DMS 273 (cell line): ENCODE results near the gene DDIT3.
"Not testable (repeated sequence)": the region's sequence is repeated elsewhere in the genome, so short reads cannot be mapped to it uniquely, and the experiment has no call there.

Experiments used
- DNase-seq: peaks from one replicate; lab custom pipeline; 2025; ENCODE audit not compliant: unreplicated experiment; lab: John Stamatoyannopoulos, UW

Gene DDIT3, protein sequence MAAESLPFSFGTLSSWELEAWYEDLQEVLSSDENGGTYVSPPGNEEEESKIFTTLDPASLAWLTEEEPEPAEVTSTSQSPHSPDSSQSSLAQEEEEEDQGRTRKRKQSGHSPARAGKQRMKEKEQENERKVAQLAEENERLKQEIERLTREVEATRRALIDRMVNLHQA

GRCh38 chr12:57520053-57520818 lies at the start of gene DDIT3:
Gene DDIT3, minus strand, starts transcription at chr12:57520514. Its CDS starts 3,108 bp downstream, at chr12:57517406.
- peak; percentile 99 for DNase-seq

DNA sequence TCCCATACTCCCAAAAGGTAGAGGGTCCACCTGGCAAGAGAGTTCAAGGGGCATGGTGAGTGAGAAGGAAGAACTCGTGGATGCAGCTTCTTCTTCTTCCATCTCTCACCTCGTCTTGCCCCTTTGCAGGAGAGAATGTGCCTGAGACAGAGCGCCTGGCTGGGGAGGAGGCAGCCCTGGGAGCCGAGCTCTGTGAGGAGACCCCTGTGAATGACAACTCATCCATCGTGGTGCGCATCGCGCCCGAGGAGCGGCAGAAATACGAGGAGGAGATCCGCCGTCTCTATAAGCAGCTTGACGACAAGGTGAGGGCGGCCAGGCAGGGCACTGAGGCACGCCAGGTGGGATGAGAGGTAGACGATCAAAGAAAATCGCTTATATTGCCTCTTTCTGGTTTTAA lies 49.5 kb upstream of the DDIT3 start:
- DNase-seq = no peak

- no peak for DNase-seq
These were observed 48.5 kb upstream of the DDIT3 start for GRCh38 chr12:57568838-57569237.

- DNase-seq = no peak
These were observed 43.9 kb upstream of the DDIT3 start for GRCh38 chr12:57564178-57564740.

DNA sequence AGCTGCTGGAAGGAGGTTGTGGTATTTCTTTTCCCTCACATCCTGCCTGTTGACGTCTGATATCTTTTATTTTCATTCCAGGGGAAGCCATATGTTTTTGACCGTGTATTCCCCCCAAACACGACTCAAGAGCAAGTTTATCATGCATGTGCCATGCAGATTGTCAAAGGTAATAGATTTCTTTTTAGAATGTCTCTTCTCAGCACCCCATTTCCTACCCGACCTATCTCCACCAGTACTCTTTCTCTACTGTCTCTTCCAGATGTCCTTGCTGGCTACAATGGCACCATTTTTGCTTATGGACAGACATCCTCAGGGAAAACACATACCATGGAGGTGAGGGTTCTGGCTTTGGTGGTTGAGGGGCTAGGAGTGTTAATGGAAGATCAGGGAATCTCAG lies 43.0 kb upstream of the DDIT3 start:
- no peak for DNase-seq

DNA sequence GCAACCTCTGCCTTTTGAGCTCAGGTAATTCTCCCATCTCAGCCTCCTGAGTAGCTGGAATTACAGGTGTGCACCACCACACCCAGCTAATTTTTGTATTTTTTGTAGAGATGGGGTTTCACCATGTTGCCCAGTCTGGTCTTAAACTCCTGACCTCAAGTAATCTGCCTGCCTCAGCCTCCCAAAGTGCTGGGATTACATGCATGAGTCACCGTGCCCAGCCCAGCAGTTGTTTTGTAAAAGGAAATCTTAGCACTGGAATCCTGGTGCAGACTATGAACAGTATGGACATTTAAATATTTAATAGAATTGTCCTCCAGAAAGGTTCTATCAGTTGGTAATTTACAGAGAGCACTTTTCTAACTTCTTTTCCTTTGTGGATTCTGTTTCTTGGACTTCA lies 40.8 kb upstream of the DDIT3 start:
- DNase-seq = not testable (repeated sequence)

- no peak for DNase-seq
These were observed 40.2 kb upstream of the DDIT3 start for GRCh38 chr12:57560516-57560915.

DNA sequence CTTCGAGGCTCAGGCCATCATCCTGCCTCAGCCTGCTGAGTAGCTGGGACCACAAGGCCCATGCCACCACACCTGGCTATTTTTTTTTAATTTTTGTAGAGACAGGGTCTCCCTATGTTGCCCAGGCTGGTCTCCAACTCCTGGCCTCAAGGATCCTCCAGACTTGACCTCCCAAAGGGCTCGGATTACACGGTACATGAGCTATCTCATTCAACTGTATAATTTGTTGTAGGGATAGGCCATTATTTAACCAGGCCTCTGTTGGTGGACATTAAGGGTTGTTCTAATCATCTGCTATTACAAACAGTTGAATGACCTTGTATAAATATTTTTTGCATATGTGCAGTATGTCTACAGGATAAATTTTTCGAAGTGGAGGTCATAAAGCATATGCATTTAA lies 38.5 kb upstream of the DDIT3 start:
- DNase-seq = no peak

GRCh38 chr12:57554897-57555296 lies 34.6 kb upstream of the DDIT3 start:
- no peak for DNase-seq

- no peak for DNase-seq
These were observed 34.1 kb upstream of the DDIT3 start for GRCh38 chr12:57554453-57554852.

DNA sequence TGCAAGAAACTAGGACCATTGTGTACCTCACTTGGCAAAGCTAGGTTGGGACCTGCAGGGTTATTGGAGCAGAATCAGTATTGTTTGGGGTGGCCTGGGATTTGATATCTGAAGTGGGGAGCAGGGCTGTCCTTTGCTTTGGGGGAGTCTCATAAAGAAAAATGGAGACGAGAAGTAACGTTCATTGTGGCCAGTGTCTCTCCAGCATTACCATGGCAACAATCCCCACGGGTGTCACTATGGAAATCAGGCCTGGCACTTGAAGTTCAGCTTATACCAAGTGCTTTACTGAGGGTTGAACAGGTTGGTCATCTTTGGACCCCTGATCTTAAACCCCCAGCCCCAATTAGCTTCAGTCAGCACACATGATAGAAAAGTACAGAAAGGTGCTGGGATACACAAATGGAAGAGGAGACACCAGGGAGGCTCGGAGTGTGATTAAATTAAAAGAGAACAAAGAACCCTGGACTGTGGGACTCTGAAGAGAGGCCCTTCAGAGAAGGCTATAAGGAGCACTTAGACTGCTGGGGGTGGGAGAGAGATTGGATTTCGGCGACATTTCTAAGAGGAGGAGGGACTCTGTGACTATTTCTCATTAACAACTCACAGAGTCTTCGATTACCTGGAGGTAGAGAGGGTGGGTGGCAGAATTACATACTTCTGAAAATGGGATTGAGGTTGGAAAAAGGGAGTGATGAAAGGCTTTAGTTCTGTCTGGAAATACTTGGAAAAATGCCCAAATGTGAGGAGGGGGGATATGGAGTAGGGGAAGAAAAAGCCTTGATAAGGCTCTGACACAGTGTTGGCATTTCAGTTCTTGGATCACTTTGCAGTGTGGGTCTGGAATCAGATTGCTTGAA lies 33.3 kb upstream of the DDIT3 start:
- no peak for DNase-seq

- DNase-seq = no peak
These were observed 32.6 kb upstream of the DDIT3 start for GRCh38 chr12:57552835-57553313.

DNA sequence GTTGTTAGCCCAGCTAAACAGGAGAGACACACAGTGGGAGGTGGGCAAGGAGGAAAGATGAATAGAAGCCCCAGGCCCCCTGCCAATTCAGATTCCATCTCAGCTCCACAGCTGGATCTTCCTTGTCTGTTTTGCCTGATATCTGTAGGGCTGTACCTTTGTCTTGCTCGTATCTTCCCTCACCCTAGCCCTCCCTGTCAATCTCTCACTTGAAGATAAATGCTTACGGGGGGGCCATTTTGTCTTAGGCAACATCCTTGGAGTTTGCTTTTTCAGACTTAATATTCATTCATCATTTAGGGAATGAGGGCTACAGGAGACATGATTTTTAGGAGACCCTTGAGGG lies 32.0 kb upstream of the DDIT3 start:
- DNase-seq = no peak

- DNase-seq = no peak
These were observed 31.5 kb upstream of the DDIT3 start for GRCh38 chr12:57551637-57552305.

GRCh38 chr12:57550641-57551549 lies 30.6 kb upstream of the DDIT3 start:
- DNase-seq = no peak

GRCh38 chr12:57549909-57550640 lies 29.8 kb upstream of the DDIT3 start, which contains the start of gene KIF5A:
Gene KIF5A, plus strand, starts transcription at chr12:57550044. Its CDS starts 228 bp downstream, at chr12:57550272.
- peak; percentile 74 for DNase-seq

DNA sequence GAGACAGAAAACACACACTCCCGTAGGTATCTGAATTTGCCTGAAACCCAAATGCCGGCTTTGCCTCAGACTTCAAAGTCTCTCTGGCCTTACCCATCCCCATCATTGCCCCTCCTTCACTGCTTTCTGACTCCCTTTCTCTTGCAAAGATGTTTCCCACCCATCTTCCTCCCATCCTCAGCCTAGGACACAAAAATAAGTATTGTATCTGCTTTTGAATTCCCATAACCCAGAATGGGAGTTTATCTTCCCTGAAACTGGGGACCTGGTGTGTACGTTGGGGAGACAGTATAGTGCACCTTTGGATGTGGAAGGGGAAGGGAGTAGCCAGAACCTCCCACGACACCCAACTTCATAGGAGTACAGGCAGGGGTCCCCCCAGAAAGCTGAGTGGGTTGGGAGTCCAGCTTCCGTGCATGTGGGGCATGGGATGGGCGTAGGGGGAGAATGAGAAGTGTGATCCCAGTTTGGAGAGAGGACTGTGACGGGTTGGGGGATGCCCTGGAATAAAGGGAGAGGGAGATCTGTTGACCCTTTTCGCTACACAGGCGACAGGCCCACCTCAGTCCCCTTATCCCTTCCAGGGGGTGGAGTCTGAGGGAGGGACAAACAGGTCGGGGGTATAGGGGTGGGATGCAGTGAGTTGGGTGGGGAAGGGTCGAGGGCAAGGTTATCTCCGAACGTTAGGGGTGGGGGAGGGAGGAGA lies 29.0 kb upstream of the DDIT3 start:
- DNase-seq = no peak

DNA sequence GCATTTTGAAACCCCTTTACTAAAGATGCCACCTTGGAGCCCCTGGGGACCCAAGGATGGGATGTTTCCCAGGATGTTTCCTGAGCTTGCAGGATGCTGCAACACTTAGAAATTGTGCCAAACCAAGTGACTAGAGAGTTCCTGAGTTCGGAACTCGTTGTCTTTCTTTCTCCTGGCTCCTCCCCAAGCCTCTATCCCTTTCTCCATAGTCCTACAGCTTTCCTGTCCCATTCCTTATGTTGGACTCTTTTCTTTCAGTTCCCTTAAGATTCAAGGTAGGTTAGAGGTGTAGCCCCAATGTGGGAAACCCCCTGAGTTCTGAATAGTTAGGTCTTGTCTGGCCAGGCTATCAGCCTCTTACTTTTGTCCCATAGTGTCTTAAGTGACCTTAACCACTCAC lies 28.2 kb upstream of the DDIT3 start:
- DNase-seq = no peak

GRCh38 chr12:57548013-57548315 lies 27.6 kb upstream of the DDIT3 start:
- DNase-seq = no peak
